Transverse colon (tissue), 4 donors: ENCODE results near the gene IRX4. TPM values are rescaled to one million over a fixed set of nuclear protein-coding genes. Genes with fewer than 3 reads are reported as not detected.
"Not testable (repeated sequence)": the region's sequence is repeated elsewhere in the genome, so short reads cannot be mapped to it uniquely, and the experiment has no call there.

Experiments used
- DNase-seq: peaks from one replicate; pipeline ENCODE4 v3.0.0-alpha.2; 2019
- H3K27ac ChIP-seq, 4 donors: fragments of 200-600 bp; sonication (generic); 2 replicates each; pipeline ENCODE4 v1.5.1; 2016 to 2018; ENCODE audit warnings: inconsistent platforms in 4 of 4
- H3K27me3 ChIP-seq: fragments of 200-600 bp; sonication (generic); 2 replicates; pipeline ENCODE4 v1.5.1; 2017; ENCODE audit warnings: inconsistent platforms
- H3K36me3 ChIP-seq, 4 donors: fragments of 200-600 bp; sonication (generic); 2 replicates each; pipeline ENCODE4 v1.5.1; 2017 to 2019; ENCODE audit warnings: inconsistent platforms in 4 of 4
- H3K4me1 ChIP-seq, 4 donors: fragments of 200-600 bp; sonication (generic); 2 replicates each; pipeline ENCODE4 v1.5.1; 2017 to 2020; ENCODE audit warnings: inconsistent platforms in 4 of 4
- H3K4me3 ChIP-seq, 4 donors: fragments of 200-600 bp; sonication (generic); 1 replicate in 1 of 4; 2 replicates in 3 of 4; pipeline versions ENCODE4 v1.5.1 to v1.6.1; 2017 to 2019; ENCODE audit warnings: inconsistent platforms in 4 of 4
- H3K9me3 ChIP-seq, 2 donors: fragments of 200-600 bp; sonication (generic); 2 replicates each; pipeline ENCODE4 v1.5.1; 2017 to 2019; ENCODE audit warnings: inconsistent platforms in 2 of 2
- CTCF ChIP-seq, 5 experiments: fragments of 200-600 bp in 3 of 5; fragments of 450-650 bp in 2 of 5; sonication (generic) in 3 of 5; IDR thresholded peaks; 1 replicate in 2 of 5; 2 replicates in 3 of 5; pipeline ENCODE4 v1.5.1; 2016 to 2017; ENCODE audit warnings: antibody characterized with exemption in 5 of 5, inconsistent platforms in 3 of 5, mild to moderate bottlenecking in 2 of 5, moderate library complexity in 1 of 5
- EP300 ChIP-seq: sonication (generic); formaldehyde crosslinking; IDR thresholded peaks from one replicate; pipeline ENCODE4 v1.6.1; 2017; ENCODE audit warnings: antibody characterized with exemption, low read depth
- POLR2A ChIP-seq: fragments of 450-650 bp; IDR thresholded peaks from one replicate; pipeline ENCODE4 v1.6.1; 2016; ENCODE audit warnings: antibody characterized with exemption, mild to moderate bottlenecking, moderate library complexity
- POLR2AphosphoS5 ChIP-seq, 3 donors: sonication (generic); formaldehyde crosslinking; IDR thresholded peaks; one replicate each; pipeline ENCODE4 v1.6.1; 2016; ENCODE audit warnings: antibody characterized with exemption in 3 of 3
- WGBS, 2 donors: methylation state at CpG; one replicate each; pipeline ENCODE4 v1.1.5; 2018; ENCODE audit warnings: low coverage in 1 of 2; 5-methylcytosine and 5-hydroxymethylcytosine counted together
- in situ Hi-C, 4 donors: fragments of 200-750 bp; cut with MboI; loops; one replicate each; pipeline versions ENCODE4 v1.15.0 to v1.15.1; 2017; ENCODE audit warnings: low sequenced_read_pairs in 3 of 4, low pct_ligation_motif_present in 1 of 4, low pct_unique_long_range_greater_than_20kb in 1 of 4
- intact Hi-C: fragments of 100-400 bp; cut with DNase I; formaldehyde crosslinking; loops from one replicate; pipeline ENCODE4 v1.15.1; 2023; ENCODE audit warnings: low total_unique reads
- total RNA-seq, 4 donors: library from RNA; depleted of rRNA; stranded (reverse); fragments of >200 nt; gene quantifications; one replicate each; pipeline ENCODE4 v1.1.0, GENCODE V29; 2016

The IRX4 gene
- total RNA-seq, 4 donors from 2014 or later, result not detected

DNA sequence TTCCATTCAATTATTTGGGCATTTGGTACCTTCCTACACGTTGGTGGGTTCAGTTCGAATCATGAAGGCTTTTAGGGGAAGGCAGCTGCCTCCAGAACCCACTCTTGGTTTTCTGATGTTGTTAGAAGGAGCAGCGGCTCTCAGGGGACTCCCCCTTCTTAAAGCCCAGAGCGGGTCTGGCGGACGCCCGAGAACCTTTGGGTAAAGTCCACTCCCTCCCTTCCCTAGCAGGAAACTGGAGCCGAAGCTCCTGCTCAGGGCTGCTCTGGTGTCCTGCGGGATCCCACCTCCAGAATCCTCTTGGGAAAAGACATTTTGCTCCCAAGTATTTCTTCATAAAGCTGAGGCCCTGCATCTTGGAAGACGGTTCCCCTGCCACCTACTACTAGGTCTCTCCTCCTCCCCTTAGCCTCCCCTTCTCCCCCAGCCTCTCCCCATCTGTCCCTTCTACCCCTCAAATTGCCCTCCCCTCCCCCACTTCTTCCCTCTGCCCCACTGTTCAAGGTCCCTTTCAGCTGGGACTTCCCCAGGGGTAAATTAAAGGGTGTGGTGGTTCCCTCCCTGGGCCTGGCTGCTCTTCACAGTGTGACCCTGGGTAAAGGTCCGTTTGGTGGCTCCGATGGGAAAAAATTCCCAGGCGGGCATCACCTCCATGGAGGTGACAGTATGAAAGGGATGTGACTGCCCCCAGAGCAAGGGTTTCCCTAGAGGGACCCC lies 9.3 kb downstream of the IRX4 start:
- Histone ChIP-seq H3K36me3 (no peaks in the 10 kb centered on the region), H3K27me3 (peaks cover 85% of the 10 kb centered on the region), H3K4me1 (peaks cover 0 to 32% (median 6%) of the 10 kb centered on the region in 4 donors), H3K27ac (no peak overlapping the region), H3K4me3 (no peak overlapping the region), H3K9me3 (no peaks in the 10 kb centered on the region)
- in situ Hi-C loops (no loop called here), intact Hi-C loops (no loop called here)
- peak; percentile 55 for DNase-seq
- TF ChIP-seq EP300, result no peak
- no peak for TF ChIP-seq POLR2A
- no peak for TF ChIP-seq POLR2AphosphoS5 (IDR thresholded peaks at IDR 0.05)
- no peak for TF ChIP-seq CTCF (IDR thresholded peaks at IDR 0.05)
- WGBS, 2 donors, result 0 to 10% methylated on average over 2 to 13 of the region's 13 CpGs

DNA sequence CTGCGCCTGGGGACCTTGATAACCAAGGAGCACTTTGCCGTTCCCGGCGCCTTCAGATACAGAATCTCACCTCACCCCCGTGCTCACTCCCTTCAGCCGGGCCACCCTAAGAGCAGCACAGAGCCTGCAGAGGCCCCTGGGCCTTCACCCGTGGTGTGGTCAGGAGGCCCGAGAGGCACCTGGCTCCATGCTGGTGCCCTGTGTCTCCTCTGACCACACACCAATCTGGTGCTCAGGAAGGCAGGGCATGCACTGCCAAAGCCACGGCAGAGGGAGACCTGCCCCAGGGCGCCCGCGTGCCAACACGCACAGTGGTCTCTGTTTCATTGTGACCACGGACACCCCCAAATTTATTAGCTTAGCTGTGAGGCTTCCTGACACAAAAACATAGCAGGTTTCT lies 11.3 kb downstream of the IRX4 start:
- Histone ChIP-seq H3K4me3 (no peak overlapping the region), H3K27me3 (peaks cover 76% of the 10 kb centered on the region), H3K27ac (no peak overlapping the region), H3K9me3 (no peaks in the 10 kb centered on the region), H3K4me1 (peaks cover 0 to 28% (median 4%) of the 10 kb centered on the region in 4 donors), H3K36me3 (no peaks in the 10 kb centered on the region)
- WGBS, 2 donors, result 84% methylated on average over 14 of the region's 14 CpGs; no CpG with 5 or more reads in 1 of the 2 donors
- intact Hi-C loops, result no loop called here
- TF ChIP-seq POLR2AphosphoS5 (IDR thresholded peaks at IDR 0.05), result no peak
- TF ChIP-seq CTCF (IDR thresholded peaks at IDR 0.05), result no peak
- DNase-seq, result no peak
- in situ Hi-C loops, result no loop called here

DNA sequence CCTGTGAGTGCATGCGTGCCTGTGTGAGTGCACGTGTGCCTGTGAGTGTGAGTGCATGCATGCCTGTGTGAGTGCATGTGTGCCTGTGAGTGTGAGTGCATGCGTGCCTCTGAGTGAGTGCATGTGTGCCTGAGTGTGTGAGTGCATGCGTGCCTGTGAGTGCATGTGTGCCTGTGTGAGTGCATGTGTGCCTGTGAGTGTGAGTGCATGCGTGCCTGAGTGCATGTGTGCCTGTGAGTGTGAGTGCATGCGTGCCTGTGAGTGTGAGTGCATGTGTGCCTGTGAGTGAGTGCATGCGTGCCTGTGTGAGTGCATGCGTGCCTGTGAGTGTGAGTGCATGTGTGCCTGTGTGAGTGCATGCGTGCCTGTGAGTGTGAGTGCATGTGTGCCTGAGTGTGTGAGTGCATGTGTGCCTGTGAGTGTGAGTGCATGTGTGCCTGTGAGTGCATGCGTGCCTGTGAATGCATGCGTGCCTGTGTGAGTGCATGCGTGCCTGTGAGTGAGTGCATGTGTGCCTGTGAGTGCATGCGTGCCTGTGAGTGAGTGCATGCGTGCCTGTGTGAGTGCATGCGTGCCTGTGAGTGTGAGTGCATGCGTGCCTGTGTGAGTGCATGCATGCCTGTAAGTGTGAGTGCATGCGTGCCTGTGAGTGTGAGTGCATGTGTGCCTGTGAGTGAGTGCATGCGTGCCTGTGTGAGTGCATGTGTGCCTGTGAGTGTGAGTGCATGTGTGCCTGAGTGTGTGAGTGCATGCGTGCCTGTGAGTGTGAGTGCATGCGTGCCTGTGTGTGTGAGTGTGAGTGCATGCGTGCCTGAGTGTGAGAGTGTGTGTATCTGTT lies 12.1 kb downstream of the IRX4 start:
- H3K27ac ChIP-seq, H3K4me3 ChIP-seq, H3K9me3 ChIP-seq, in situ Hi-C loops, intact Hi-C loops, DNase-seq, H3K36me3 ChIP-seq: not testable (repeated sequence)
- 89 to 100% methylated on average over 1 to 21 of the region's 21 CpGs for WGBS, 2 donors
- Histone ChIP-seq H3K4me1 (peaks cover 0 to 21% (median under 1%) of the 10 kb centered on the region in 4 donors), H3K27me3 (peaks cover 74% of the 10 kb centered on the region)

- DNase-seq, result no peak
- in situ Hi-C loops, result no loop called here
- 76% methylated on average over 17 of the region's 19 CpGs; no CpG with 5 or more reads in 1 of the 2 donors for WGBS, 2 donors
- TF ChIP-seq EP300, result no peak
- no peak for TF ChIP-seq POLR2AphosphoS5 (IDR thresholded peaks at IDR 0.05)
- TF ChIP-seq POLR2A, result no peak
- TF ChIP-seq CTCF (IDR thresholded peaks at IDR 0.05), result no peak
- intact Hi-C loops, result no loop called here
- Histone ChIP-seq H3K27me3 (peaks cover 72% of the 10 kb centered on the region), H3K4me3 (no peak overlapping the region), H3K4me1 (peaks cover 0 to 13% (median 3%) of the 10 kb centered on the region in 4 donors), H3K9me3 (no peaks in the 10 kb centered on the region), H3K27ac (no peak overlapping the region), H3K36me3 (no peaks in the 10 kb centered on the region)
Measured at GRCh38 chr5:1868886-1869475, 13.7 kb downstream of the IRX4 start.
